Endodermal cell (in vitro differentiated cells): Measurements from ENCODE around the gene BCL7A. TPM values are rescaled to one million over a fixed set of nuclear protein-coding genes. Genes with fewer than 3 reads are reported as not detected.

Source experiments
- DNase-seq: peaks from one replicate; pipeline ENCODE4 v3.0.0-alpha.2; 2017
- H3K27ac ChIP-seq: 2 replicates; pipeline ENCODE4 v1.5.1; 2013; ENCODE audit warnings: mild to moderate bottlenecking, low read depth, low read length, moderate library complexity
- H3K27me3 ChIP-seq: 2 replicates; pipeline ENCODE4 v1.6.1; 2013; ENCODE audit warnings: mild to moderate bottlenecking, low read length, moderate library complexity; ENCODE audit not compliant: insufficient read depth, control insufficient read depth, poor library complexity, severe bottlenecking
- H3K36me3 ChIP-seq: 2 replicates; pipeline ENCODE4 v1.7.0; 2013; ENCODE audit warnings: mild to moderate bottlenecking, low read length, moderate library complexity; ENCODE audit not compliant: control insufficient read depth, insufficient read depth
- H3K4me1 ChIP-seq: one replicate; pipeline ENCODE4 v1.7.0; 2013; ENCODE audit warnings: low read length; ENCODE audit not compliant: control insufficient read depth, insufficient read depth
- H3K4me3 ChIP-seq: 2 replicates; pipeline ENCODE4 v1.5.1; 2013; ENCODE audit warnings: mild to moderate bottlenecking, low read length, moderate library complexity
- H3K9ac ChIP-seq: 2 replicates; pipeline ENCODE4 v1.6.1; 2013; ENCODE audit warnings: mild to moderate bottlenecking, low read length, moderate library complexity; ENCODE audit not compliant: poor library complexity, severe bottlenecking; ENCODE audit errors: extremely low read depth
- H3K9me3 ChIP-seq: 2 replicates; pipeline ENCODE4 v1.6.1; 2013; ENCODE audit warnings: mild to moderate bottlenecking, low read length, moderate library complexity; ENCODE audit not compliant: control insufficient read depth
- H3K27ac Mint-ChIP-seq: 2 replicates; pipeline ENCODE4 v1.8.0; 2020; ENCODE audit warnings: mixed read lengths
- H3K27me3 Mint-ChIP-seq: 2 replicates; pipeline ENCODE4 v1.8.0; 2021; ENCODE audit warnings: mild to moderate bottlenecking, mixed read lengths; ENCODE audit not compliant: insufficient read depth
- H3K36me3 Mint-ChIP-seq: 2 replicates; pipeline ENCODE4 v1.8.0; 2020; ENCODE audit warnings: low read depth, mixed read lengths
- H3K4me1 Mint-ChIP-seq: 2 replicates; pipeline ENCODE4 v1.8.0; 2020; ENCODE audit warnings: mixed read lengths
- H3K4me3 Mint-ChIP-seq: 2 replicates; pipeline ENCODE4 v1.8.0; 2020; ENCODE audit warnings: mild to moderate bottlenecking, moderate library complexity, mixed read lengths
- H3K9me3 Mint-ChIP-seq: 2 replicates; pipeline ENCODE4 v1.8.0; 2020; ENCODE audit warnings: mild to moderate bottlenecking, mixed read lengths
- CTCF ChIP-seq: fragments of 200-600 bp; sonication (generic); conservative IDR thresholded peaks from 2 replicates; pipeline ENCODE4 v1.5.0; 2021; ENCODE audit warnings: antibody characterized with exemption, mild to moderate bottlenecking
- WGBS, 2 experiments: methylation state at CpG; one replicate each; pipeline versions ENCODE4 v1.1.5 to v1.1.7; 2013; ENCODE audit warnings: missing lambda C conversion rate in 2 of 2, mixed read lengths in 1 of 2; ENCODE audit not compliant: insufficient coverage in 1 of 2, insufficient read length in 1 of 2; 5-methylcytosine and 5-hydroxymethylcytosine counted together
- total RNA-seq, 2 donors: library from RNA; stranded (reverse); fragmentation: NEBNext Ultra II Directional in 1 of 2; extraction: Animal tissue kit (Norgen Biotek cat#: 25700) in 1 of 2; gene quantifications; 2 replicates in 1 of 2; 3 replicates in 1 of 2; pipeline ENCODE4 v1.2.1, GENCODE V29; 2021

The BCL7A gene
- total RNA-seq, 2 donors from 2014 or later, result 22.3 to 28.9 TPM

GRCh38 chr12:122042910-122043309 is 21.2 kb downstream of the BCL7A start:
- Mint-ChIP-seq H3K27me3 (no peaks in the 10 kb centered on the region), H3K4me3 (no peak overlapping the region), H3K27ac (no peak overlapping the region), H3K9me3 (no peaks in the 10 kb centered on the region), H3K4me1 (no peaks in the 10 kb centered on the region), H3K36me3 (peaks cover 61% of the 10 kb centered on the region)
- H3K4me1 ChIP-seq, result no peaks in the 10 kb centered on the region
- WGBS, 2 experiments, result 95% methylated on average over 10 to 11 of the region's 11 CpGs
- no peak overlapping the region for H3K27ac ChIP-seq
- no peaks in the 10 kb centered on the region for H3K27me3 ChIP-seq
- no peak overlapping the region for H3K4me3 ChIP-seq
- TF ChIP-seq CTCF, result no peak
- no peak for DNase-seq
- H3K36me3 ChIP-seq, result peaks cover 48% of the 10 kb centered on the region
- no peaks in the 10 kb centered on the region for H3K9me3 ChIP-seq
- H3K9ac ChIP-seq, result no peak overlapping the region

GRCh38 chr12:122043476-122043875 is 21.8 kb downstream of the BCL7A start:
- Mint-ChIP-seq H3K9me3 (no peaks in the 10 kb centered on the region), H3K4me1 (no peaks in the 10 kb centered on the region), H3K36me3 (peaks cover 64% of the 10 kb centered on the region), H3K4me3 (no peak overlapping the region), H3K27me3 (no peaks in the 10 kb centered on the region), H3K27ac (no peak overlapping the region)
- 91 to 99% methylated on average over 11 to 15 of the region's 15 CpGs for WGBS, 2 experiments
- TF ChIP-seq CTCF, result no peak
- no peaks in the 10 kb centered on the region for H3K27me3 ChIP-seq
- H3K4me3 ChIP-seq, result no peak overlapping the region
- no peak overlapping the region for H3K9ac ChIP-seq
- H3K9me3 ChIP-seq, result no peaks in the 10 kb centered on the region
- H3K27ac ChIP-seq, result no peak overlapping the region
- no peak for DNase-seq
- H3K36me3 ChIP-seq, result peaks cover 46% of the 10 kb centered on the region
- no peaks in the 10 kb centered on the region for H3K4me1 ChIP-seq

GRCh38 chr12:122045262-122045661 is 23.6 kb downstream of the BCL7A start:
- no peak for DNase-seq
- Mint-ChIP-seq H3K36me3 (peaks cover 60% of the 10 kb centered on the region), H3K27ac (no peak overlapping the region), H3K4me1 (no peaks in the 10 kb centered on the region), H3K9me3 (no peaks in the 10 kb centered on the region), H3K27me3 (no peaks in the 10 kb centered on the region), H3K4me3 (no peak overlapping the region)
- TF ChIP-seq CTCF, result no peak
- Histone ChIP-seq H3K9ac (no peak overlapping the region), H3K9me3 (no peaks in the 10 kb centered on the region), H3K4me1 (no peaks in the 10 kb centered on the region), H3K36me3 (peaks cover 47% of the 10 kb centered on the region), H3K27me3 (no peaks in the 10 kb centered on the region), H3K4me3 (no peak overlapping the region), H3K27ac (no peak overlapping the region)
- 89 to 93% methylated on average over 4 to 7 of the region's 7 CpGs for WGBS, 2 experiments
